A673 (cell line): Measurements from ENCODE around the gene ITPKC. TPM values are rescaled to one million over a fixed set of nuclear protein-coding genes. Genes with fewer than 3 reads are reported as not detected.

ENCODE experiments used
- BruUV-seq: library from RNA; stranded (reverse); fragments of 400-500 nt; replicated peaks from 2 replicates; lab custom pipeline; 2021; lab: Mats Ljungman, UMichigan
- CTCF ChIA-PET: fragments of 300-600 bp; sonication (Branson Sonifier 250); formaldehyde crosslinking; loops from one replicate; lab custom pipeline; 2022; ENCODE audit warnings: antibody characterized with exemption; lab: Charles Lee
- POLR2A ChIA-PET: fragments of 300-600 bp; sonication (Branson Sonifier 250); formaldehyde crosslinking; loops from one replicate; lab custom pipeline; 2022; ENCODE audit warnings: antibody characterized with exemption; ENCODE audit not compliant: low non-redundant PET; lab: Charles Lee
- DNase-seq: peaks from one replicate; pipeline ENCODE4 v3.0.0-alpha.2; 2015; ENCODE audit warnings: low spot score
- H3K27ac ChIP-seq: fragments of 200-600 bp; sonication (generic); 2 replicates; pipeline ENCODE4 v1.5.1; 2016; ENCODE audit warnings: mixed run types, low read depth, mild to moderate bottlenecking, mixed read lengths, antibody characterized with exemption, low read length; ENCODE audit not compliant: poor library complexity, severe bottlenecking
- H3K27me3 ChIP-seq: fragments of 200-600 bp; sonication (generic); replicated peaks from 2 replicates; pipeline ENCODE4 v1.6.1; 2017; ENCODE audit warnings: mixed run types, low read depth, mild to moderate bottlenecking, mixed read lengths, antibody characterized with exemption, low read length; ENCODE audit not compliant: insufficient read depth, poor library complexity
- H3K36me3 ChIP-seq: fragments of 200-600 bp; sonication (generic); 2 replicates; pipeline ENCODE4 v1.6.1; 2016; ENCODE audit warnings: mixed run types, mild to moderate bottlenecking, mixed read lengths, antibody characterized with exemption, low read length; ENCODE audit not compliant: insufficient read depth, poor library complexity, severe bottlenecking
- H3K4me1 ChIP-seq: fragments of 200-600 bp; sonication (generic); 2 replicates; pipeline ENCODE4 v1.6.1; 2017; ENCODE audit warnings: mixed run types, mild to moderate bottlenecking, mixed read lengths, antibody characterized with exemption, low read length; ENCODE audit not compliant: insufficient read depth, poor library complexity, severe bottlenecking
- H3K4me3 ChIP-seq: fragments of 200-600 bp; sonication (generic); 2 replicates; pipeline ENCODE4 v1.5.1; 2016; ENCODE audit warnings: low read depth, mixed run types, mild to moderate bottlenecking, mixed read lengths, low read length; ENCODE audit not compliant: poor library complexity, severe bottlenecking
- H3K9me3 ChIP-seq: fragments of 200-600 bp; sonication (generic); 2 replicates; pipeline ENCODE4 v1.6.1; 2016; ENCODE audit warnings: mixed run types, low read depth, mild to moderate bottlenecking, mixed read lengths, antibody characterized with exemption, low read length; ENCODE audit not compliant: poor library complexity, severe bottlenecking
- EZH2 ChIP-seq: fragments of 200-600 bp; sonication (generic); IDR thresholded peaks from 2 replicates; pipeline ENCODE4 v1.6.1; 2017; ENCODE audit warnings: borderline replicate concordance, low read depth, mild to moderate bottlenecking, mixed read lengths, antibody characterized with exemption, low read length; ENCODE audit not compliant: poor library complexity, severe bottlenecking
- intact Hi-C: fragments of 100-400 bp; cut with micrococcal nuclease; formaldehyde crosslinking; loops from one replicate; pipeline ENCODE4 v1.10.0; 2022; ENCODE audit not compliant: unreplicated experiment
- total RNA-seq: library from RNA; stranded (reverse); gene quantifications from 2 replicates; pipeline ENCODE4 v1.2.3, GENCODE V29; 2021
- TF ChIP-seq, protein P1 (sequence below): fragments of 300-800, 200-600 bp; sonication (generic); conservative IDR thresholded peaks from 2 replicates; pipeline ENCODE4 v1.5.1; 2017; ENCODE audit warnings: low read depth, mild to moderate bottlenecking, antibody characterized with exemption, low read length, moderate library complexity, mixed read lengths

The ITPKC gene
- total RNA-seq, 1 experiment from 2014 or later: 7.2 TPM

GRCh38 chr19:40690693-40691420, 26.1 kb upstream of the ITPKC start:
- TSS peak; percentile 95 for BruUV-seq
- Histone ChIP-seq H3K4me3 (peak overlapping the region; percentile 94), H3K4me1 (peaks cover 17% of the 10 kb centered on the region), H3K9me3 (no peaks in the 10 kb centered on the region), H3K27ac (peak overlapping the region; percentile 96), H3K36me3 (peaks cover 3% of the 10 kb centered on the region), H3K27me3 (no peaks in the 10 kb centered on the region)
- intact Hi-C loops: no loop called here
- ChIA-PET CTCF (interaction anchor here (0.6 to 1.2 kb wide), 5 partner anchors 9 to 455 kb away, joined by 3 to 10 read pairs (median 5); no protein-coding TSS in a partner anchor), POLR2A (interaction anchor here (0.7 kb wide), 1 partner anchor 84 kb away, joined by 4 read pairs; the partner anchor contains the start of gene MIA)
- peak; percentile 93 for DNase-seq
- no peak for TF ChIP-seq EZH2
- TF ChIP-seq, protein P1, sequence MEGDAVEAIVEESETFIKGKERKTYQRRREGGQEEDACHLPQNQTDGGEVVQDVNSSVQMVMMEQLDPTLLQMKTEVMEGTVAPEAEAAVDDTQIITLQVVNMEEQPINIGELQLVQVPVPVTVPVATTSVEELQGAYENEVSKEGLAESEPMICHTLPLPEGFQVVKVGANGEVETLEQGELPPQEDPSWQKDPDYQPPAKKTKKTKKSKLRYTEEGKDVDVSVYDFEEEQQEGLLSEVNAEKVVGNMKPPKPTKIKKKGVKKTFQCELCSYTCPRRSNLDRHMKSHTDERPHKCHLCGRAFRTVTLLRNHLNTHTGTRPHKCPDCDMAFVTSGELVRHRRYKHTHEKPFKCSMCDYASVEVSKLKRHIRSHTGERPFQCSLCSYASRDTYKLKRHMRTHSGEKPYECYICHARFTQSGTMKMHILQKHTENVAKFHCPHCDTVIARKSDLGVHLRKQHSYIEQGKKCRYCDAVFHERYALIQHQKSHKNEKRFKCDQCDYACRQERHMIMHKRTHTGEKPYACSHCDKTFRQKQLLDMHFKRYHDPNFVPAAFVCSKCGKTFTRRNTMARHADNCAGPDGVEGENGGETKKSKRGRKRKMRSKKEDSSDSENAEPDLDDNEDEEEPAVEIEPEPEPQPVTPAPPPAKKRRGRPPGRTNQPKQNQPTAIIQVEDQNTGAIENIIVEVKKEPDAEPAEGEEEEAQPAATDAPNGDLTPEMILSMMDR: no peak

DNA sequence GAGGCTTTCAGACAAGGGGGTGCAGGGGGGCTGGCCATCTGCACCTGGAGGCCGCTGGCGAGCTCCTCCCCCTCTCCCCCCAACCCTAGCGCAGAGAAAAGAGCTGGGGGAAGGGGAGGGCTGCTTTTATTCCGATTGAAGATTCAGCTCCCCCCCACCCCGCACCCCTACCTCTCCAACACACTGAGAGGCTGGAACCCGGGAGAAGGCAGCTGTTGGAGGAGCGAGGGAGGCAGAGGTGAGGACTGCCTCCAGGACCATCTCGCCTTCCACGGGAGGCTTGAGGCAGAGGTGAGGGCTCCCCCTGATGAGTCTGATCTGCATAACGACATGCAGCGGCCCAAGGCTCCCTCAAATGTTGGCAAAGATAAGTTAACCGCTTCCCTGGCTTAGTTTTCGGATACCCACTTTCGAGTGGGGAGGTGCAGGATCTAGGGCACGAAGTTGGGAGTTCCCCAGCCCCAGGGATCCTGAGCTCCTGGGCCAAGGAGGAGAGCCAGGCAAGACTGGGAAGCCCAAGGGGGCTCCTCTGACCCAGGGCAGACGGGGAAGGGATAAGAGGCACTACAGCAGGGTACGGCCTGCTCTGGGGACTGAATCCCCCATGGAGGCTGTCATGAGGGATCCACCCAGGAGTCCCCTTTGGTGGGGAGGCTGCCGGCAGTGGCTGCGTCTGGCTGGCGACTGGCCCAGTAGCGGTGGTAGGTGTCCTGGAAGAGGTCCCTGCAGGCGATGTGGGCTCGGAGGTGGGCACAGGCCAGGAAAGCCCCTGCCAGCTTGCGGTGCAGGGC, 25.3 kb upstream of the ITPKC start:
- TF ChIP-seq, protein P1: no peak
- TF ChIP-seq EZH2: no peak
- H3K36me3 ChIP-seq: peaks cover 3% of the 10 kb centered on the region
- ChIA-PET POLR2A (interaction anchor here (0.7 kb wide), 1 partner anchor 84 kb away, joined by 4 read pairs; the partner anchor contains the start of gene MIA), CTCF (interaction anchor here (0.9 to 1.2 kb wide), 3 partner anchors 8 to 115 kb away, joined by 3 to 5 read pairs (median 4); no protein-coding TSS in a partner anchor)
- H3K9me3 ChIP-seq: no peaks in the 10 kb centered on the region
- no peaks in the 10 kb centered on the region for H3K27me3 ChIP-seq
- peak overlapping the region; percentile 96 for H3K27ac ChIP-seq
- peaks cover 17% of the 10 kb centered on the region for H3K4me1 ChIP-seq
- H3K4me3 ChIP-seq: peak overlapping the region; percentile 94
- intact Hi-C loops: no loop called here
- peak; percentile 39 for DNase-seq
- no TSS peak for BruUV-seq

- Histone ChIP-seq H3K4me1 (peaks cover 17% of the 10 kb centered on the region), H3K9me3 (no peaks in the 10 kb centered on the region), H3K4me3 (no peak overlapping the region), H3K36me3 (peaks cover 3% of the 10 kb centered on the region), H3K27ac (peak overlapping the region; percentile 96), H3K27me3 (no peaks in the 10 kb centered on the region)
- ChIA-PET POLR2A (no interaction called here), CTCF (no interaction called here)
- intact Hi-C loops: no loop called here
- BruUV-seq: no TSS peak
- DNase-seq: no peak
- TF ChIP-seq, protein P1: no peak
- TF ChIP-seq EZH2: no peak
Measured at GRCh38 chr19:40692212-40692551, 24.7 kb upstream of the ITPKC start.
